AG08396 (cell line): ENCODE results near the gene MAPK8.
A peak's percentile ranks its signal among the peaks of the same experiment; 100 is the strongest.
"Not testable (repeated sequence)": the region's sequence is repeated elsewhere in the genome, so short reads cannot be mapped to it uniquely, and the experiment has no call there.

Source experiments
- DNase-seq: peaks from one replicate; pipeline ENCODE4 v3.0.0; 2012; ENCODE audit warnings: low spot score, mixed read lengths

MAPK8 gene

DNA sequence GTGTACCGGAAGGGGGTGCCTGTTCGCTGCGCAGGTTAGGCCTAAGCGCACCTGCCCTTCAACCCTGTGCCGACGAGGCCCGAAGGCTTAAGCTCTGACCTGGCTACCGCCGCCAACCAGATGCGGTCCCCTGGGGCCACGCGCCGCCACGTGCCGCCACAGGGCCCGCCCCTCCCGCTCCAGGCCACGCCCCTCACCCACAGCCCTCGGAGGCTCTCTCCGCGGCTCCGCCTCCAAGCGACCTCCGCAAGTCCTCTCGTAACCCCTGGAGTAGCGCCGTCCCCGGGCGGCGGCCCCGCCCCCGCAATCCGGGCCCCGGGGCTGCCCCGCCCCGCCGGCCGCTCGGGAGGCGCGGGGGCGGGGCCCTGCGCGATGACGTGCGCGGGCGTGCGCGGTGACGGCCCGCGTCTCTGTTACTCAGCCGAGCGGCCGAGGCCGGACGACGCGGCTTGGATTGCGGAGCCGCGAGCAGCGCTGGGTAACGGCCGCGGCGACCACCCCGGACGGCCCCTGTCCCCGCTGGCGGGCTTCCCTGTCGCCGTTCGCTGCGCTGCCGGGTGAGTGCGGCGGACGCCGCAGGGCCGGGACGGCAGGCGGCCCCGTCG, at the start of gene MAPK8:
Gene MAPK8 (plus strand): TSS at position 413 of the 605 bp plus-strand sequence. CDS start 94,984 bp downstream, outside the sequence.
- DNase-seq, result peak; percentile 99

DNA sequence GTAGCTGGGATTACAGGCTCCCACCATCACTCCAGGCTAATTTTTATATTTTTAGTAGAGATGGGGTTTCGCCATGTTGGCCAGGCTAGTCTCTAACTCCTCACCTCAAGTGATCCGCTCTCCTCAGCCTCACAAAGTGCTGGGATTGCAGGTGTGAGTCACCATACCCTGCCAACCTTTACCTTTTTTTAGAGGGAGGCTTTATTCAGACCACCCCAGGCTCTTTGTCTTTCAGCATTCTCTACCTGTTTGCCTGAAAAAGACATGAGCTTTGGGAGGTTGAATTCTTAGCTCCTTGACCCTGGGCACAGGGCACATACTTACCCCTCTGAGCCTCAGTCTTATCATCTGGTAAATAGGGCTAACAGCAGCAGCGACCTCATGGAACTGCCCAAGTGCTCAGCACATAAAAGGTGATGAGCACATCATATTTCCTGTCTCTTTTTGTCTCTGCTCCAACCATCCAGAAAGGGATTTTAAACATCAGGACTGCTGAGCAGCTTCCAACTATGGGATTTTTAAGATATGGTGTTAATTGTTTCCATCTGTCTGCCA, 49.0 kb upstream of the MAPK8 start:
- no peak for DNase-seq

DNA sequence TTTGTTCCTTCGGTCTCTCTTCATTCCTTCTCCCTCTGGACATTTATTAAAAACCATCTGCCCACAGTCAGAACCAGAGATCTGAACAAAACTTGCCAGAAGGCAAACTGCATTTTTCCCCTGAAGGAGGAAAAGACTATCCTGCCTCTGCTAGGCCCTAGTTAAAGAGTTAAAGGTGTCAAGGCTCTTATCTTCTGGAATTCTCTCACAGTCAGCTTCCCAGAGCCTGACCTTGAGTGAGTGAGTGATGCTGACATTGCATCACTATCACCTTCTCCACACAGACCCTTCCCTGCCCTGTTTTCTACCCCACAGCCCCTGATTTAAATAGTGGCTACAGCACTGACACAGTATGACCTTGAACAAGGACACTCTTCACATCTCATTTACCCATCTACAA, 48.4 kb upstream of the MAPK8 start:
- DNase-seq, result no peak

DNA sequence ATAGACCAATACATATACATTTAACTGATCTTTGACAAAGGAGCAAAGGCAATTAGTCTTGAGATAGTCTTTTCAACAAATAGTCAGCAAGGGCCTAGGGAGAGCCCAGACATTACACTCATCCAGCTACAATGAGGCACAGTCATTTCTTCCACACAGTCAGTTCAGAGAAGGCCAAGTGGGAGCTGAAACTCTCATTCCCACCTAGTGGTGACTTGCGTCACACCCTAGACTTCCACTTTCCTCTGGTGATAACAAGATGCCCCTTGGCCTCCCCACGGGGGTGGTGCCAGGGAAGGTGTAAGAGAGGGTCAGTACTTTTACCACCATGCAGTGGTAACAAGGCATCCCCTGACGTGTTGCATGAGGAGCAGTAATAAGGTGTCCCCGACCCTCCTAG, 39.9 kb upstream of the MAPK8 start:
- no peak for DNase-seq

DNA sequence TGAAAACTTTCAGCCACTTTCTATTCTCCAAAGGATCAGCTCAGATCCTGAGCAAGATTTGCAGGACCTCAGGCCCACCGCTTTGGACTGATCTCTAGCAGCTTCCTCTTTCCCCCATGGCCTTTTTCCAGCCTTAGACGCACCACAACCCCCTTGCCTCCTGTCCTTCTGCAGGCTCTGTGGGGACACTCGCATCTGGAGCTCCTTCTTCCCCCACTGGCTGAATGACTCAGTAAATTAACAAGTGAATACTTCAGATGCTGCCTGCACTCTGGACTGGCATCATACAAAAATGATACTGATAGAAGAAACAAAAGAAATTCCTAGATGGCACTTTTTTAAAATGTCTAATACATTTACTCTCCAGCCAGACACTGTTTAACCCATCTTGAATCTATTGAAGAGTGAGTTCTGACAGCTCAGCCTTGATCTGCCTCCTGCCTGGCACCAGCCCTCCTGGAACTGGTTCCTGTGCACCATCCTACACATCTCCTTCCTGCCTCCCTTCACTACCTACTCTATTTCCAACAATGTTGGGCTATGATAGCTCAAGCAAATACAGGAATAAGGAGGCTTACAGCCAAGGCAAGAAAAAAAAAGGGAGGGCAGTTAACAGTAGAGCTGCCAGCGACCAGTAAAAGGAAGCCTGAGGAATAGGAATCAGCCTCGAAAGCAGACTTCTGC, 35.3 kb upstream of the MAPK8 start:
- no peak for DNase-seq

DNA sequence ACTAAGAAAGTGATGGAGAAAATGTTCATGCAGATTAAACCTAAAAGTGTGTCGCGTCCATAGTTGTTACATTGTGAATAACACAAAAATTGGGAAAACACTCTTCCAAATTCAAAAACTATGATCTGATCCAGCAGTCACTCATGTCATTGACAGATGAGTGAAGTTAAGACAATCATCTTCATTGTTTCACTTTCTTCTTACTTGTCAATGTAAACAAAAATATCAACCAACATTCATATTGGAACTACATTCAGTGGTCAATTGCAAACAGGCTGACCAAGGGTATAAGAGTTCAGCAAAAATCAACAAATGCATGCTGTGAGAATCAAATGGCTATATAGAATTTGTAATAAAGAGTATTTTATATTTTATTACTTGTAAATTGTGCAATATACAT, 33.8 kb upstream of the MAPK8 start:
- no peak for DNase-seq

DNA sequence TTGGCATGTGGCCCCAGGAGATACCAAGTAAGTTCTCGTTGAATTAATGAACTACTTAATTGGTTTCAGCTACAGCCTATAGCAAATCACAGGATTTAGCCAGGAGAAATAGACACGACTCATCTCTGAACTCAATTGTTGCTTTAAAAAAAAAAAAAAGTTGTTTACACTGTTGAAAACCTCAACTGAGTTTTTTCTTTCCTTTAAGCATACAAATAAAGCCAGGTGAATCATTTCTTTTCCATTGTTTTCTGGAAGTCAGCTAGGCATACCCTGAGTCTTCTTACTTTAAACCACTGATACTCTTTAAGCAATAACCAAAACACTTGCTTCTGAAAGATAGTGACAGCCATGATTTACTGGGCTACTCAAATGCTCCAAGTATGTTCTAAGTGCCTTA, 32.7 kb upstream of the MAPK8 start:
- no peak for DNase-seq

DNA sequence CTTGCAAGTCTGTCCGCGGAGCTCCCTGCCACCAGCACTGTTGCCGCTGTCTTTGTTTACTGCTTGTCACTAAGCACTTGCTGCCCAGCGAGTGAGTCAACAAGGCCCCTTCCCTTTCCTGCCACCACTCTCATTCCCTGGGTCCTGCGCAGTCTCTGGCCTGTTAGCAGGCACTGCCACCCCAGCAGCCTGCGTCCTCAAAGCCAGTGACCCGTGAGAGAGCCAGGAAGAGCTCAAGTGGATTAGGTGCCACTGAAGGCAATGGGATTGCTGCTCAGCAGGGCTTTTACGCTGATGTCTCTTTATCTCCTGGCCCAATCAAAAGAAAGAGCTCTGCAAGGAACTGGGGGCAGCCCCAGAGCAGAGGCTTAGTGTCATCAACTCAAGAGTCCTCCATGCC, 31.8 kb upstream of the MAPK8 start, which contains the start of gene FRMPD2:
Gene FRMPD2 (minus strand): TSS at position 61 of the 400 bp plus-strand sequence. CDS start 129 bp downstream, outside the sequence.
- no peak for DNase-seq

DNA sequence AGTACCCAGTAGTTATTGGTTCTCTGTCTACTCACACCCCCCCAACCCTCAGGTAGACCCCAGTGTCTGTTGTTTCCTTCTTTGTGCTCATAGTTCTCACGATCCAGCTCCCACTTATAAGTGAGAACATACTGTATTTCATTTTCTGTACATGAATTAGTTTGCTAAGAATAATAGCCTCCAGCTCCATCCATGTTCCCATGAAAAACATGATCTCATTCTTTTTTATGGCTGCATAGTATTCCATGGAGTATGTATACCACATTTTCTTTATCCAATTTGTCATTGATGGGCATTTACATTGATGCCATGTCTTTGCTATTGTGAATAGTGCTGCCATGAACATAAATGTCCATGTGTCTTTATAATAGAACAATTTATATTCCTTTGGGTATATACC, 29.4 kb upstream of the MAPK8 start:
- no peak for DNase-seq

DNA sequence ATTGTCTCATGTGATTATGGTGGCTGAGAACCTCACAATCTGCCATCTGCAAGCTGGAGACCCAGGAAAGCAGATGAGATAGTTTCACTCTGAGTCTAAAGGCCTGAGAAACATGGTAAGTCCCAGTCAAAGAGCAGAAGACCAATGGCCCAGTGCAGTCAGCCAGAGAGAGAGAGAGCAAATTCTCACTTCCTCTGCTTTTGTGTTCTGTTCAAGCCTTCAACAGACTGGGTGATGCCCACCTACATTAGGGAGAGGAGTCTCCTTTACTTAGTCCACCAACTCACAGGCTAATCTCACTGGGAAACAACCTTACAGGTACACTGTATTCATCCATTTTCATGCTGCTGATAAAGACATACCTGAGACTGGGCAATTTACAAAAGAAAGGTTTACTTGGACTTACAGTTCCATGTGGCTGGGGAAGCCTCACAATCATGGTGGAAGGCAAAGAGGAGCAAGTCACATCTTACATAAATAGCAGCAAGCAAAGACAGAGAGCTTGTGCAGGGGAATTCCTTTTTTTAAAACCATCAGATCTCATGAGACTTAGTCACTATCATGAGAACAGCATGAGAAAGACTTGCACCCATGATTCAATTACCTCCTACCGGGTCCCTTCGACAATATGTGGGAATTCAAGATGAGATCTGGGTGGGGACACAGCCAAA, 27.3 kb upstream of the MAPK8 start:
- DNase-seq, result no peak

DNA sequence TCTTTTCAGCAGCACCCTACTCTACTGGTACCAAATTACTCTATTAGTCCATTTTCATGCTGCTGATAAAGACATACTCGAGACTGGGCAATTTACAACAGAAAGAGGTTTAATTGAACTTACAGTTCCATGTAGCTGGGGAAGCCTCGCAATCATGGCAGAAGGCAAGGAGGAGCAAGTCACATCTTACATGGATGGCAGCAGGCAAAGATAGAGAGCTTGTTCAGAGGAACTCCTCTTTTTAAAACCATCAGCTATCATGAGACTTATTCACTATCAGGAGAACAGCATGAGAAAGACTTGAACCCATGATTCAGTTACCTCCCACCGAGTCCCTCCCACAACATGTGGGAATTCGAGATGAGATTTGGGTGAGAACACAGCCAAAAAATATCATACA, 24.8 kb upstream of the MAPK8 start:
- DNase-seq, result not testable (repeated sequence)

DNA sequence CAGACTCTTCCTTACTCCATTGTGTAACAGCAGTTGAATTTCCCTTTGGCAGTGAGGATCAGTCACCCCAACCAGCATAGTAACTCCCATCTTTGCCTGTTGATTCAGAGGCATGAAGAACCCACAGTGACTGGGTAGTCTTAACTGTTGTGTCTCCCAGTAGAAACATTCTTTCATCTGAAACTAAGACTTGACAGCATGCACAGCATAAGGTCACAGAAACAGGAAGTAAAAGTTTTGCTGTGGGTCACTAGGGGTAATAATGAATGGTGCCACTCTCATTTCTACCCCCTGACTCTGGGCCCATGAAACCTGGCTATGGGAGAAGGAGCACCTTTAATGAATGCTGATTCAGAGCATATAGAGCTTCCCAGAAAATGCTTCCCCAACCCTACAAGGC, 23.6 kb upstream of the MAPK8 start:
- DNase-seq, result no peak

DNA sequence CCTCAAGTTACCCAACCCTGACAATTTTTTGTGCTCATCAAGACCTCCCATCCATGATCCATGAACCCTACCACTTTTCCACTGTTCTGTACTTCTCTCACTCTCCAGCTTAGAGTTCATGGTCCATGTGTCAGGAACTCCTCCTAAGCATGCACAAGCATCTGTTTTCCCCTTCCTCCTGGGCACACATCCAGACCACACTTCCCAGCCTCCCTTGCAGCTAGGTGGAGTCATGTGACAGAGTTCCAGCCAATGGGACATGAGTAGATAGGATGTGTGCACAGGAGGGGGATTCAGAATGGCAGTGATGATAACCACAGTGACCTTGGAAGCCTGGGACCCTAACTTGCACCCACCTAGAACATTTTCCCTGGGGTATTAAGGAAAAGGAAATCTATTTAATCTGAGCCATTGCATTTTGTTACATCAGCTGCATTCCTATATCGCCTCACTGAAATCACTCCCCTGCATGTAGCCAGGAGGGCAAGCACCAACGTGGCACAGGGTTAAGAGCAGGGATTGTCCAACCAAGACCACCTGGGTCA, 22.4 kb upstream of the MAPK8 start:
- no peak for DNase-seq

DNA sequence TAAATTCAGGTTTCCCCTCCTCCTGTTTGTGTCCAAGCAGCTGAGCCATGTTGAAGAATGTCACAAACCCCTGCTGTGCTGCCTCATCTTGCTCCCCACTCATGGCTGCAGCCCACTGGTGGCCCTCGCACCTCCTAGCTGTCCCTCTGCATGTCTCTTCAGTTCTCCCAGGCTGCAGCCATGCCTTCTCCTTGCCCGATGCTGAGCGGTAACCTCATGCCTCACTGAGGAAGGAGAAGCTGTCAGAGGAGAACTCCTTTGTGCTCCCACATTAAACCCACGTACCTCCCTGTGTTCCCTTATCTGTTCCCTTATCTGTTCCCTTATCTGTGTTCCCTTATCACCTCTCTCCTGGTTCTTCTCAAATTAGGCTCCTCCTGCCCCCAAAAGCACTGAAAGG, 21.7 kb upstream of the MAPK8 start:
- DNase-seq, result no peak

DNA sequence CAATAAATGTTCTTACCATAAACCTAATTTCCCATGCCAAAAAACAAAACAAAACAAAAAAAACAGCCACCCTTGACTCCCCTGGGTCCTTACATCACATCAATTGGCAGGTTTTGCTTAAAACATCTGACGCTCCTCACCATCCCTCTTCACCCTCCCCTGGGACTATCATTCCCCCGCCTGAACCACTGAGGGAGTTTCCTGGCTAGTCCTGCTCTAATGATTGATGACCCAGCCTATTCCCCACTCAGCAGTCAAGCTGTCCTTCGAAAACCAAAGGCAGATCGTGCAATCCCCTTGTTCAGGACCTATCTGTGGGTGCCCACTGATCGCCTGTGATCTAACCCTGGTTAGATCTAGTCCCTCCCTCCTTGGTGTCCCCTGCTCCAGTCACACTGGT, 20.8 kb upstream of the MAPK8 start:
- no peak for DNase-seq

DNA sequence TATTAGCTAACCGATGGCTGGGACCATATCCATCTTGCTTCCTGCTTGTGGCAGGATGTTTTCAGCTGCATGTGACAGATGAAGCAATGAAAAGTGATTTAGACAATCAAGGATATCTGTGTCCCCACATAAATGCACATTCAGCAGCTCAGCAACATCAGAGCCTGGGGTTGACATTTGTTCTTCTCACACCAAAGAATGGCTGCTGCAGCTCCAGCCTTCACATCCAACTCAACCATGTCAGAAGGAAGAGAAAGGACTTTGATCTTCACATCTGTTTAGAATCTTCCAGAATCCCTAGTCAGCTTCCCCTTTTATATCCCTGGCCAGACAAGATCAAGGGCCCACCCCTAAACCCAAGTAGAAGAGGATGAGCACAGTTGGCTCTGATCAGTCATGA, 20.1 kb upstream of the MAPK8 start:
- DNase-seq, result no peak

DNA sequence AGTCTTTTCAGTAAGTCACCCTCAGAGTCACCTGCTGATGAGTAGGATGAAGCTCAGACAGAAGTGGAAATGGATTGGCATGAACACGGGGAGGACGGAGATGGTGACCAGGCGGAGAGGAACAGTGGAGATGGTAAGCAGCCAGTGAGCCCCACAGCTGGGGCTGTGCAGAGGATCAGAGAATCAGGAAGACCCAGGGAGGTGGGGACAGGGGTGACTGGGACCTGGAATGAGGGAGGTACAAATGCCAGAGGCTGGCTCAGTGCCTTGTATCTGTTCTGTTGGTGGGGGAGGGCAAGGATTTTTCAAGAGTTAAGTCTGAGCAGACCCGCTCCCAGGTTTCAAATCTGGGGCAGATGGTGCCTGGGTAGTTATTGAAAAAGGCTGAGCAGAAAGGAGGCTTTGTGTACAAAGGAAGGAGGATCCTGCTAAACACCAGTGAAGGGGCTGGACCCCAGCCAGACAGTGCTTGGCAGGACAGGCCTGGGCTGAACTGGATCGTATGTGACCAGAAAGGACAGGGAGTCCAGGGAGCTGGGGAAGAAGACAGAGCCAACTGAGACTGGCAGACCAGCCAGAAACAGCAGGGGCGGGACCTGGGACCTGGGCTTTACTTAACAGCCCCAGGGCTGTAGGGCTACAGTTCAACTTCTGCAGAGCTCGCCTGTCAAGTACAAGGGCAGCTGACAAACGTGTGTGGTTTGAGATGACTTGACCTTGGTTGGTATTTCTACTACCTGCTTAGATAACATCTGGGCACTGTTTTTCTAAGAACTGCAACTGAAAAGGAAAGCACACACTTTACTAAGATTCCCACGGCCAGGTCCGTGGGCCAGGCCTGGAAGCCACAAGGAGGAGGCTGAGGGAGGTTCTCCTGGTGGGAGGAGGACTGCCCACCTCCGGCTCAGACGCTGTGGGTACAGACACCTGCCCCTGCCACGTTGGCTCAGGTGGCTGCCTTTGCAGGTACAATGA, 18.8 kb upstream of the MAPK8 start:
- DNase-seq, result no peak

DNA sequence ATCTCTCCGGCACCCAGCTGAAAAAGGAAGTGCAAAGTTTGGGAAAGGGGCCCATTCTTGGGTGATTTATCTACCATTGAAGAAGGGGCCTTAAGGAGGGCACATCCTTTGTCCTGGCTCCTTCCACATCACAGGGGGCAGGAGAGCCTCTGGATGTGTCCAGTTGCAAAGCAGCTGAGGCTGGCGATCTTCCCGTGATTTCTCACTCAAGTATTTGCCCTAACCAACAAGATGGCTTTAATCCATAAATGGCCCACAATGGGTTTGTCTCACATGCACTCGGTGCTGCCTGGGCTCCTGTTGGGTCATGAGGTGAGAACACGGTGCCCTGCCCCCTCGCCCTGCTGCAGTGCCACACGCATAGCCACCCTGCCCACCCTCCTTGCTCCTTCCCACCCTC, 17.8 kb upstream of the MAPK8 start:
- DNase-seq, result no peak

DNA sequence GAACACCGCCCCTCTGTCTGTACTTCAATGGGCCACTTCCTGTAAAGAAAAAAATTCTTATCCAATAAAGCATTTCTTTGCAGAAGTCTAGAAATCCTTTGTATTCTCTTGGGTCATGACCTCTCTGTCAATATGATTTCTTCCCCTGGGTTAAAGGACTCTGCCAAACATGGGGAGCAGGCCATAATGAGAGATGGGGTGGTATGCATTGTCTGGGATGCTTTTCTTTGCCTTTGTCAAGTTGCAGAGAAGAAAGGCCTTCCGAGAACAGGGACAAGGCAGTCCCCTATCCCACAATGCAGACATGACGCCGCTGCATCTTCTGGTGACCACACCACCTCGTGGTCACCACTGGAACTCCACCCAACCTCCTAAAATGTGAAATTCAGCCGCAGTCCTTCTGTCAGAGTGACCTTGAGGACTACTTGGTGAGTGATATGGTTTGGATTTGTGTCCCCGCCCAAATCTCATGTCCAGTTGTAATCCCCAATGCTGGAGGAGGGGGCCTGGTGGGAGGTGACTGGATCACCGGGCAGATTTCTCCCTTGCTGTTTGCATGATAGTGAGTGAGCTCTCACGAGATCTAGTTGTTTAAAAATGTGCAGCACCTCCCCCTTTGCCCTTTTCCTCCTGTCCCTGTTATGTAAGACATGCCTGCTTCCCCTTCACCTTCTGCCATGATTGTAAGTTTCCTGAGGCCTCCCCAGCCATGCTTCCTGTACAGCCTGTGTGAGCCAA, 16.8 kb upstream of the MAPK8 start:
- DNase-seq, result peak; percentile 56

DNA sequence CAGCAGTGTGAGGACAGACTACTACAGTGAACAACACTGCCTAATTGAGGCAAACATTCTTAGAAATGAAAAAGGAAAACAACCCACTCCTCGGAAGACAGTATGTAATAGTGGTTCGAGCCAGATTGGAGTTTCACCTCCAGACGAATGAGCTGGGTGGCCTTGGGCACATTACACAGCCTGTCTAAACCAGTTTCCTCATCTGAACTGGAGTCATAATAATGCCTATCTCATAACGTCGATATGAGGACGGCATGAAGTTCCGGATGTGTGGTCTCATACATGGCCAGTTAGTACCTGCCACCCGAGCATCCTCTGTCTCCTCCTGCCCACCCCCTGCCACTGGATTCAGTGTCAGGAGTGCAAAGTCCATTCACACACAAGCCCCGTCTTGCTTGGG, 16.2 kb upstream of the MAPK8 start:
- no peak for DNase-seq

DNA sequence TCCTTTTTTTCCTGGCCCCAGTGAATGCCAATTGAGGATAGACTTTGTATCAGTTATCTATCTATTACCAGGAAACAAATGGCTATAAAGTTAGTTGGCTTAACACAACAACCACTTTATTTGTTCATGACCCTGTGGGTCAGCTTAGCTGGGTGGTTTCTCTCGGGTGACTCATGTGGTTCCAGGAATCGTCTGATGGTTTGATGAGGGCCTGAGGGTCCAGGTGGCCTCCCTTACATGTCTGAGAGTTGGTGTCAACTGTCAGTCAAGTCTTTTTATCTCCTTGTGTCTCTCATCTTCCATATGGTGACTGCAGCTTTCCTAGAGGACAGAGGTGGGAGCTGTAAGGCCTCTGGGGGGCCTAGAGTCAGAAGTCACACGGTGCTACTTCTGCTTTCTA, 15.3 kb upstream of the MAPK8 start:
- no peak for DNase-seq
